HepG2 (cell line): Measurements from ENCODE around the gene SSTR5. TPM values are rescaled to one million over a fixed set of nuclear protein-coding genes. Genes with fewer than 3 reads are reported as not detected.

Experiments
- ARNT ChIP-seq: fragments of 450-650 bp; IDR thresholded peaks from 2 replicates; pipeline ENCODE4 v1.6.1; 2017
- EP300 ChIP-seq, 3 experiments: sonication (generic) in 1 of 3; formaldehyde crosslinking in 1 of 3; IDR thresholded peaks; 2 replicates each; pipeline versions ENCODE4 v1.5.1 to v1.6.1; 2011 to 2020; ENCODE audit warnings: low read depth in 2 of 3, low read length in 2 of 3, borderline replicate concordance in 1 of 3, improper control_type of control experiment in 1 of 3, mild to moderate bottlenecking in 1 of 3, missing genetic modification reagents in 1 of 3, moderate library complexity in 1 of 3
- KLF6 ChIP-seq: IDR thresholded peaks from 2 replicates; pipeline ENCODE4 v1.8.0; 2016; ENCODE audit warnings: missing biosample characterization, missing genetic modification reagents
- ZNF224 ChIP-seq: sonication (generic); formaldehyde crosslinking; IDR thresholded peaks from 2 replicates; pipeline ENCODE4 v1.5.0; 2020; ENCODE audit warnings: mild to moderate bottlenecking, missing genetic modification reagents
- ZNF775 ChIP-seq: sonication (generic); formaldehyde crosslinking; IDR thresholded peaks from 2 replicates; pipeline ENCODE4 v1.4.0; 2020; ENCODE audit warnings: missing genetic modification reagents, mild to moderate bottlenecking, moderate library complexity, borderline replicate concordance
- ZNF839 ChIP-seq: sonication (generic); formaldehyde crosslinking; IDR thresholded peaks from 2 replicates; pipeline ENCODE4 v1.4.0; 2020; ENCODE audit warnings: missing genetic modification reagents, mild to moderate bottlenecking, borderline replicate concordance
- ZZZ3 ChIP-seq: sonication (generic); formaldehyde crosslinking; IDR thresholded peaks from 2 replicates; pipeline ENCODE4 v1.4.0; 2020; ENCODE audit warnings: missing genetic modification reagents, mild to moderate bottlenecking, borderline replicate concordance
- polyA plus RNA-seq, 8 experiments: library from polyadenylated mRNA; depleted of rRNA in 3 of 8; stranded (reverse) in 7 of 8; unstranded in 1 of 8; fragments of >200 nt; fragmentation: Illumina TruSeq in 4 of 8; extraction: Trizol in 4 of 8; gene quantifications; 2 replicates each; pipeline versions ENCODE4 v1.2.1 to v1.2.3, GENCODE V29; 2011 to 2016; ENCODE audit warnings: low read depth in 4 of 8, missing spikeins in 1 of 8, mixed read lengths in 1 of 8; ENCODE audit not compliant: insufficient read depth in 1 of 8
- total RNA-seq, 5 experiments: library from RNA; depleted of rRNA; stranded (reverse); fragments of >200 nt; fragmentation: Illumina TruSeq; extraction: Trizol; gene quantifications; 2 replicates each; pipeline ENCODE4 v1.2.3, GENCODE V29; 2016; ENCODE audit warnings: low read depth in 1 of 5
- TF ChIP-seq, protein P1 (sequence below): sonication (generic); formaldehyde crosslinking; IDR thresholded peaks from 2 replicates; pipeline ENCODE4 v1.4.0; 2020; ENCODE audit warnings: mild to moderate bottlenecking, missing genetic modification reagents, borderline replicate concordance
- TF ChIP-seq, protein P2 (sequence below): sonication (generic); IDR thresholded peaks from 2 replicates; pipeline ENCODE4 v1.6.1; 2016; ENCODE audit warnings: low read depth, borderline replicate concordance
- TF ChIP-seq, protein P3 (sequence below): sonication (generic); formaldehyde crosslinking; IDR thresholded peaks from 2 replicates; pipeline ENCODE4 v1.5.0; 2020; ENCODE audit warnings: missing genetic modification reagents
- TF ChIP-seq, protein P4 (sequence below): IDR thresholded peaks from 2 replicates; pipeline ENCODE4 v1.4.0; 2020; ENCODE audit warnings: mild to moderate bottlenecking, missing genetic modification reagents
- TF ChIP-seq, protein P5 (sequence below): sonication (generic); formaldehyde crosslinking; IDR thresholded peaks from 2 replicates; pipeline ENCODE4 v1.5.1; 2020; ENCODE audit warnings: mild to moderate bottlenecking, missing genetic modification reagents

Gene SSTR5
- total and polyA plus RNA-seq, 2 of the 13 experiments (the other 11 are each of a cell fraction or from before 2014, with no cell fraction given), result 0.20 to 0.49 TPM

DNA sequence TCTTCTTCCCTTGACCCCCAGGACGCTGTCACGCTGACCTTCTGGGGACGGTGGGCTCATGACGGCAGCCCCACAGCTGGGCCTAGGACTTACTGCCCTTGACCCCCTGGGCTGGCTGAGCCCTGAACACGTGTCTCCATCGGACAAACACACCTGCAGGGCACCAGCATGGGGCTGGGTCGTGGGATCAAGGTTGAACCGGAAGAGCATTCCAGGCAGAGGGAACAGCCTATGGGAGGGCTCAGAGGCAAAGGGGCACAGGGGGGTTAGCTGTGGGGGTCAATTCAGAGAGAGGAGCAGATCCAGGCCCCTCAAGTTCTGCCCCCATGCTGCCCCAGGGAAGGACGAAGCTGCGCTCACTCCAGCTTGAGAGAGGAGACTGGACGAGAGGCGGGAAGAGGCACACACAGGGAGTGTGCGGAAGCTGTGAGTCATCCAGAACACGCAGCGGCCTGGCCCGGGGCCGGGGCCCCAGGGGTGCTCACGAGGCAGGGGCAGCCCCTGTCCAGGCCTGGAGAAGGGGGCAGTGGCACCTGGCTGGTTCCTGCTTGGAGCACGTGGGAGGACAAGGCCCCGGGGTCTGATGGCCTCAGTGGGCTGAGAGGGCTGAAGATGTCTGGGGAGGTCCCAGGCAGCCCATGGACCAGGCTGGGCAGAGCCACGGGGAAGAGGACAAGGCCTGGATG is 9.9 kb downstream of the SSTR5 start (continued):
- TF ChIP-seq, protein P1, sequence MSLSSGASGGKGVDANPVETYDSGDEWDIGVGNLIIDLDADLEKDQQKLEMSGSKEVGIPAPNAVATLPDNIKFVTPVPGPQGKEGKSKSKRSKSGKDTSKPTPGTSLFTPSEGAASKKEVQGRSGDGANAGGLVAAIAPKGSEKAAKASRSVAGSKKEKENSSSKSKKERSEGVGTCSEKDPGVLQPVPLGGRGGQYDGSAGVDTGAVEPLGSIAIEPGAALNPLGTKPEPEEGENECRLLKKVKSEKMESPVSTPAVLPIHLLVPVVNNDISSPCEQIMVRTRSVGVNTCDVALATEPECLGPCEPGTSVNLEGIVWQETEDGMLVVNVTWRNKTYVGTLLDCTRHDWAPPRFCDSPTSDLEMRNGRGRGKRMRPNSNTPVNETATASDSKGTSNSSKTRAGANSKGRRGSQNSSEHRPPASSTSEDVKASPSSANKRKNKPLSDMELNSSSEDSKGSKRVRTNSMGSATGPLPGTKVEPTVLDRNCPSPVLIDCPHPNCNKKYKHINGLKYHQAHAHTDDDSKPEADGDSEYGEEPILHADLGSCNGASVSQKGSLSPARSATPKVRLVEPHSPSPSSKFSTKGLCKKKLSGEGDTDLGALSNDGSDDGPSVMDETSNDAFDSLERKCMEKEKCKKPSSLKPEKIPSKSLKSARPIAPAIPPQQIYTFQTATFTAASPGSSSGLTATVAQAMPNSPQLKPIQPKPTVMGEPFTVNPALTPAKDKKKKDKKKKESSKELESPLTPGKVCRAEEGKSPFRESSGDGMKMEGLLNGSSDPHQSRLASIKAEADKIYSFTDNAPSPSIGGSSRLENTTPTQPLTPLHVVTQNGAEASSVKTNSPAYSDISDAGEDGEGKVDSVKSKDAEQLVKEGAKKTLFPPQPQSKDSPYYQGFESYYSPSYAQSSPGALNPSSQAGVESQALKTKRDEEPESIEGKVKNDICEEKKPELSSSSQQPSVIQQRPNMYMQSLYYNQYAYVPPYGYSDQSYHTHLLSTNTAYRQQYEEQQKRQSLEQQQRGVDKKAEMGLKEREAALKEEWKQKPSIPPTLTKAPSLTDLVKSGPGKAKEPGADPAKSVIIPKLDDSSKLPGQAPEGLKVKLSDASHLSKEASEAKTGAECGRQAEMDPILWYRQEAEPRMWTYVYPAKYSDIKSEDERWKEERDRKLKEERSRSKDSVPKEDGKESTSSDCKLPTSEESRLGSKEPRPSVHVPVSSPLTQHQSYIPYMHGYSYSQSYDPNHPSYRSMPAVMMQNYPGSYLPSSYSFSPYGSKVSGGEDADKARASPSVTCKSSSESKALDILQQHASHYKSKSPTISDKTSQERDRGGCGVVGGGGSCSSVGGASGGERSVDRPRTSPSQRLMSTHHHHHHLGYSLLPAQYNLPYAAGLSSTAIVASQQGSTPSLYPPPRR, result peak; percentile 90
- no peak for TF ChIP-seq ZNF224
- TF ChIP-seq, protein P2, sequence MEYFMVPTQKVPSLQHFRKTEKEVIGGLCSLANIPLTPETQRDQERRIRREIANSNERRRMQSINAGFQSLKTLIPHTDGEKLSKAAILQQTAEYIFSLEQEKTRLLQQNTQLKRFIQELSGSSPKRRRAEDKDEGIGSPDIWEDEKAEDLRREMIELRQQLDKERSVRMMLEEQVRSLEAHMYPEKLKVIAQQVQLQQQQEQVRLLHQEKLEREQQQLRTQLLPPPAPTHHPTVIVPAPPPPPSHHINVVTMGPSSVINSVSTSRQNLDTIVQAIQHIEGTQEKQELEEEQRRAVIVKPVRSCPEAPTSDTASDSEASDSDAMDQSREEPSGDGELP, result peak; percentile 94
- TF ChIP-seq, protein P3, sequence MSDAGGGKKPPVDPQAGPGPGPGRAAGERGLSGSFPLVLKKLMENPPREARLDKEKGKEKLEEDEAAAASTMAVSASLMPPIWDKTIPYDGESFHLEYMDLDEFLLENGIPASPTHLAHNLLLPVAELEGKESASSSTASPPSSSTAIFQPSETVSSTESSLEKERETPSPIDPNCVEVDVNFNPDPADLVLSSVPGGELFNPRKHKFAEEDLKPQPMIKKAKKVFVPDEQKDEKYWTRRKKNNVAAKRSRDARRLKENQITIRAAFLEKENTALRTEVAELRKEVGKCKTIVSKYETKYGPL (CRISPR knock-in tag), result peak; percentile 79; the same call in 1 of the 2 replicates
- TF ChIP-seq ARNT, result no peak
- TF ChIP-seq, protein P4, sequence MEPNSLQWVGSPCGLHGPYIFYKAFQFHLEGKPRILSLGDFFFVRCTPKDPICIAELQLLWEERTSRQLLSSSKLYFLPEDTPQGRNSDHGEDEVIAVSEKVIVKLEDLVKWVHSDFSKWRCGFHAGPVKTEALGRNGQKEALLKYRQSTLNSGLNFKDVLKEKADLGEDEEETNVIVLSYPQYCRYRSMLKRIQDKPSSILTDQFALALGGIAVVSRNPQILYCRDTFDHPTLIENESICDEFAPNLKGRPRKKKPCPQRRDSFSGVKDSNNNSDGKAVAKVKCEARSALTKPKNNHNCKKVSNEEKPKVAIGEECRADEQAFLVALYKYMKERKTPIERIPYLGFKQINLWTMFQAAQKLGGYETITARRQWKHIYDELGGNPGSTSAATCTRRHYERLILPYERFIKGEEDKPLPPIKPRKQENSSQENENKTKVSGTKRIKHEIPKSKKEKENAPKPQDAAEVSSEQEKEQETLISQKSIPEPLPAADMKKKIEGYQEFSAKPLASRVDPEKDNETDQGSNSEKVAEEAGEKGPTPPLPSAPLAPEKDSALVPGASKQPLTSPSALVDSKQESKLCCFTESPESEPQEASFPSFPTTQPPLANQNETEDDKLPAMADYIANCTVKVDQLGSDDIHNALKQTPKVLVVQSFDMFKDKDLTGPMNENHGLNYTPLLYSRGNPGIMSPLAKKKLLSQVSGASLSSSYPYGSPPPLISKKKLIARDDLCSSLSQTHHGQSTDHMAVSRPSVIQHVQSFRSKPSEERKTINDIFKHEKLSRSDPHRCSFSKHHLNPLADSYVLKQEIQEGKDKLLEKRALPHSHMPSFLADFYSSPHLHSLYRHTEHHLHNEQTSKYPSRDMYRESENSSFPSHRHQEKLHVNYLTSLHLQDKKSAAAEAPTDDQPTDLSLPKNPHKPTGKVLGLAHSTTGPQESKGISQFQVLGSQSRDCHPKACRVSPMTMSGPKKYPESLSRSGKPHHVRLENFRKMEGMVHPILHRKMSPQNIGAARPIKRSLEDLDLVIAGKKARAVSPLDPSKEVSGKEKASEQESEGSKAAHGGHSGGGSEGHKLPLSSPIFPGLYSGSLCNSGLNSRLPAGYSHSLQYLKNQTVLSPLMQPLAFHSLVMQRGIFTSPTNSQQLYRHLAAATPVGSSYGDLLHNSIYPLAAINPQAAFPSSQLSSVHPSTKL (CRISPR knock-in tag), result peak; percentile 82
- peak; percentile 29; the same call in 1 of the 2 replicates for TF ChIP-seq ZNF775 (CRISPR knock-in tag)
- TF ChIP-seq ZZZ3 (CRISPR knock-in tag), result 0 out of 2 replicates have a peak, but pooled peaks have one; percentile 68
- TF ChIP-seq ZNF839 (CRISPR knock-in tag), result peak; percentile 59; the same call in 1 of the 2 replicates
- no peak for TF ChIP-seq EP300 (IDR thresholded peaks at IDR 0.05; ENCODE audit: low read depth in 2 of 2, low read length in 2 of 2)
- peak; percentile 84 for TF ChIP-seq EP300 (CRISPR knock-in tag; IDR thresholded peaks at IDR 0.05; ENCODE audit: borderline replicate concordance)
- TF ChIP-seq KLF6 (CRISPR knock-in tag), result peak; percentile 88; the same call in 1 of the 2 replicates
- TF ChIP-seq, protein P5, sequence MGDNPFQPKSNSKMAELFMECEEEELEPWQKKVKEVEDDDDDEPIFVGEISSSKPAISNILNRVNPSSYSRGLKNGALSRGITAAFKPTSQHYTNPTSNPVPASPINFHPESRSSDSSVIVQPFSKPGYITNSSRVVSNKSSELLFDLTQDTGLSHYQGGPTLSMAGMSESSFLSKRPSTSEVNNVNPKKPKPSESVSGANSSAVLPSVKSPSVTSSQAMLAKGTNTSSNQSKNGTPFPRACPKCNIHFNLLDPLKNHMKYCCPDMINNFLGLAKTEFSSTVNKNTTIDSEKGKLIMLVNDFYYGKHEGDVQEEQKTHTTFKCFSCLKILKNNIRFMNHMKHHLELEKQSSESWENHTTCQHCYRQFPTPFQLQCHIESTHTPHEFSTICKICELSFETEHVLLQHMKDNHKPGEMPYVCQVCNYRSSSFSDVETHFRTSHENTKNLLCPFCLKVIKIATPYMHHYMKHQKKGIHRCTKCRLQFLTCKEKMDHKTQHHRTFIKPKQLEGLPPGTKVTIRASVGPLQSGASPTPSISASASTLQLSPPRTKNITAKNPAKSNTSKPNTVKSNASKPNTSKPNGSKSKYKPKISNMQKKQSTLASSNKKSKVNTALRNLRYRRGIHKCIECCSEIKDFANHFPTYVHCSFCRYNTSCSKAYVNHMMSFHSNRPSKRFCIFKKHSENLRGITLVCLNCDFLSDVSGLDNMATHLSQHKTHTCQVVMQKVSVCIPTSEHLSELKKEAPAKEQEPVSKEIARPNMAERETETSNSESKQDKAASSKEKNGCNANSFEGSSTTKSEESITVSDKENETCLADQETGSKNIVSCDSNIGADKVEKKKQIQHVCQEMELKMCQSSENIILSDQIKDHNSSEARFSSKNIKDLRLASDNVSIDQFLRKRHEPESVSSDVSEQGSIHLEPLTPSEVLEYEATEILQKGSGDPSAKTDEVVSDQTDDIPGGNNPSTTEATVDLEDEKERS, result peak; percentile 97
